Endodermal cell (in vitro differentiated cells): ENCODE measurements around the gene ZNF485. TPM values are rescaled to one million over a fixed set of nuclear protein-coding genes. Genes with fewer than 3 reads are reported as not detected.

Source experiments
- DNase-seq: peaks from one replicate; pipeline ENCODE4 v3.0.0-alpha.2; 2017
- H3K27ac ChIP-seq: 2 replicates; pipeline ENCODE4 v1.5.1; 2013; ENCODE audit warnings: mild to moderate bottlenecking, low read depth, low read length, moderate library complexity
- H3K27me3 ChIP-seq: 2 replicates; pipeline ENCODE4 v1.6.1; 2013; ENCODE audit warnings: mild to moderate bottlenecking, low read length, moderate library complexity; ENCODE audit not compliant: insufficient read depth, control insufficient read depth, poor library complexity, severe bottlenecking
- H3K36me3 ChIP-seq: 2 replicates; pipeline ENCODE4 v1.7.0; 2013; ENCODE audit warnings: mild to moderate bottlenecking, low read length, moderate library complexity; ENCODE audit not compliant: control insufficient read depth, insufficient read depth
- H3K4me1 ChIP-seq: one replicate; pipeline ENCODE4 v1.7.0; 2013; ENCODE audit warnings: low read length; ENCODE audit not compliant: control insufficient read depth, insufficient read depth
- H3K4me3 ChIP-seq: 2 replicates; pipeline ENCODE4 v1.5.1; 2013; ENCODE audit warnings: mild to moderate bottlenecking, low read length, moderate library complexity
- H3K9ac ChIP-seq: 2 replicates; pipeline ENCODE4 v1.6.1; 2013; ENCODE audit warnings: mild to moderate bottlenecking, low read length, moderate library complexity; ENCODE audit not compliant: poor library complexity, severe bottlenecking; ENCODE audit errors: extremely low read depth
- H3K9me3 ChIP-seq: 2 replicates; pipeline ENCODE4 v1.6.1; 2013; ENCODE audit warnings: mild to moderate bottlenecking, low read length, moderate library complexity; ENCODE audit not compliant: control insufficient read depth
- H3K27ac Mint-ChIP-seq: 2 replicates; pipeline ENCODE4 v1.8.0; 2020; ENCODE audit warnings: mixed read lengths
- H3K27me3 Mint-ChIP-seq: 2 replicates; pipeline ENCODE4 v1.8.0; 2021; ENCODE audit warnings: mild to moderate bottlenecking, mixed read lengths; ENCODE audit not compliant: insufficient read depth
- H3K36me3 Mint-ChIP-seq: 2 replicates; pipeline ENCODE4 v1.8.0; 2020; ENCODE audit warnings: low read depth, mixed read lengths
- H3K4me1 Mint-ChIP-seq: 2 replicates; pipeline ENCODE4 v1.8.0; 2020; ENCODE audit warnings: mixed read lengths
- H3K4me3 Mint-ChIP-seq: 2 replicates; pipeline ENCODE4 v1.8.0; 2020; ENCODE audit warnings: mild to moderate bottlenecking, moderate library complexity, mixed read lengths
- H3K9me3 Mint-ChIP-seq: 2 replicates; pipeline ENCODE4 v1.8.0; 2020; ENCODE audit warnings: mild to moderate bottlenecking, mixed read lengths
- CTCF ChIP-seq: fragments of 200-600 bp; sonication (generic); conservative IDR thresholded peaks from 2 replicates; pipeline ENCODE4 v1.5.0; 2021; ENCODE audit warnings: antibody characterized with exemption, mild to moderate bottlenecking
- WGBS, 2 experiments: methylation state at CpG; one replicate each; pipeline versions ENCODE4 v1.1.5 to v1.1.7; 2013; ENCODE audit warnings: missing lambda C conversion rate in 2 of 2, mixed read lengths in 1 of 2; ENCODE audit not compliant: insufficient coverage in 1 of 2, insufficient read length in 1 of 2; 5-methylcytosine and 5-hydroxymethylcytosine counted together
- total RNA-seq, 2 donors: library from RNA; stranded (reverse); fragmentation: NEBNext Ultra II Directional in 1 of 2; extraction: Animal tissue kit (Norgen Biotek cat#: 25700) in 1 of 2; gene quantifications; 2 replicates in 1 of 2; 3 replicates in 1 of 2; pipeline ENCODE4 v1.2.1, GENCODE V29; 2021

The ZNF485 gene
- total RNA-seq, 2 donors from 2014 or later = 3.6 to 4.3 TPM

DNA sequence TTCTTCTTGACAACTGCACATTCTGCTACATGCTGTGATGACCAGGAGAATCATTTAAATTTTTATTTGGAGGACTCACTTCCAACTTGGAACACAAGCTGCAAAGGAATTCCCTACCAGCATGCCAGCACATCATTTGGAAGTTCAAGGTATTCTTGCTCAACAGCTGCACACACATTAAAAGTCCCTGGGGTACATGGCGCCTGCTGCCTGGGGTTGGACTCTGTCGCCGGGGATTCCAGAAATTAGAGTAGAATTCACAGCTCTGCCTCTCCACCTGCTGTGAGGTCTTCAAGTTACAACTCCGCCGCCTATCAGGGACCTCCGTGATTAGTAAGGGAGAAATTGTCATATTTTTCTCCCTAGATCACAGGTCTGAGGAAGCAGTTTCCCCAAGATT lies 41.3 kb downstream of the ZNF485 start:
- 79 to 100% methylated on average over 2 to 6 of the region's 6 CpGs for WGBS, 2 experiments
- H3K4me1 Mint-ChIP-seq = peaks cover 10% of the 10 kb centered on the region
- TF ChIP-seq CTCF = no peak
- Histone ChIP-seq H3K9ac (no peak overlapping the region), H3K27me3 (peaks cover 14% of the 10 kb centered on the region), H3K36me3 (peaks cover 43% of the 10 kb centered on the region), H3K4me3 (peak overlapping the region; percentile 81), H3K4me1 (no peaks in the 10 kb centered on the region), H3K9me3 (peaks cover 55% of the 10 kb centered on the region), H3K27ac (no peak overlapping the region)
- H3K36me3 Mint-ChIP-seq = peaks cover 48% of the 10 kb centered on the region
- peak overlapping the region; percentile 72 for H3K4me3 Mint-ChIP-seq
- no peak for DNase-seq
- peaks cover 51% of the 10 kb centered on the region for H3K9me3 Mint-ChIP-seq
- peaks cover 36% of the 10 kb centered on the region for H3K27me3 Mint-ChIP-seq
- H3K27ac Mint-ChIP-seq = no peak overlapping the region

DNA sequence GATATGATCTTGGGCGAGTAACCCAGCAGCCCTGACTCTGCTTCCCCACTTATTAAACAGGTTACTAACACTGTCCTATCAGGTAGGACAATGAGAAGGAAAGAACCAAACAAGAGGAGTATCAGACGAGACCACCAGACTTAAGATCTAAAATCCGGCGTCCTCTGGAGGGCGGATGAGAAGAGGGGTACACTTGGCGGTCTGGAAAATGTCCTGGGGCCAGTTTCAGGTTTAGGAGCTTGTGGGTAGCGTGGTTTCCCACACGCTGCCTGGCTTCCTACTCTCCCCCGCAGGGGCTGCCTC lies 41.8 kb downstream of the ZNF485 start:
- Histone ChIP-seq H3K4me3 (peak overlapping the region; percentile 81), H3K9me3 (peaks cover 50% of the 10 kb centered on the region), H3K4me1 (no peaks in the 10 kb centered on the region), H3K27me3 (peaks cover 14% of the 10 kb centered on the region), H3K36me3 (peaks cover 38% of the 10 kb centered on the region), H3K27ac (no peak overlapping the region), H3K9ac (peak overlapping the region; percentile 72)
- peak overlapping the region; percentile 72 for H3K4me3 Mint-ChIP-seq
- DNase-seq = no peak
- peaks cover 44% of the 10 kb centered on the region for H3K36me3 Mint-ChIP-seq
- H3K9me3 Mint-ChIP-seq = peaks cover 47% of the 10 kb centered on the region
- peaks cover 36% of the 10 kb centered on the region for H3K27me3 Mint-ChIP-seq
- no peak overlapping the region for H3K27ac Mint-ChIP-seq
- TF ChIP-seq CTCF = no peak
- H3K4me1 Mint-ChIP-seq = peaks cover 15% of the 10 kb centered on the region
- 59 to 73% methylated on average over 3 to 9 of the region's 9 CpGs for WGBS, 2 experiments

- no peaks in the 10 kb centered on the region for H3K4me1 ChIP-seq
- peak within 1 kb of the TSS; percentile 72 for H3K9ac ChIP-seq
- H3K27ac ChIP-seq = peak within 1 kb of the TSS; percentile 55
- 1 to 2% methylated on average over 24 to 90 of the region's 90 CpGs for WGBS, 2 experiments
- Mint-ChIP-seq H3K27ac (peak within 1 kb of the TSS; percentile 24), H3K36me3 (peaks cover 38% of the 10 kb centered on the region), H3K4me1 (peaks cover 18% of the 10 kb centered on the region), H3K9me3 (peaks cover 41% of the 10 kb centered on the region), H3K27me3 (peaks cover 37% of the 10 kb centered on the region), H3K4me3 (peak within 1 kb of the TSS; percentile 72)
- peak; percentile 94 for DNase-seq
- H3K27me3 ChIP-seq = peaks cover 14% of the 10 kb centered on the region
- no peak for TF ChIP-seq CTCF
- peaks cover 32% of the 10 kb centered on the region for H3K36me3 ChIP-seq
- H3K9me3 ChIP-seq = peaks cover 44% of the 10 kb centered on the region
- peak within 1 kb of the TSS; percentile 81 for H3K4me3 ChIP-seq
Observed at GRCh38 chr10:43648398-43649184, 42.4 kb downstream of the ZNF485 start, which contains the start of gene ZNF32. TSS of gene ZNF32 (minus strand) at chr10:43648881. CDS start at chr10:43646133, 2,748 bp downstream.
